Stimulated activated CD8-positive, alpha-beta memory T cell treated with anti-CD3 and anti-CD28 coated beads, Interleukin-4, amount 100 ng/mL, for 4 hours (primary cell): ENCODE data around the gene SCLY.
"Not testable (repeated sequence)": the region's sequence is repeated elsewhere in the genome, so short reads cannot be mapped to it uniquely, and the experiment has no call there.

Experiments used
- DNase-seq, 2 donors: peaks; one replicate each; pipeline ENCODE4 v3.0.0-alpha.2; 2020; ENCODE audit warnings: low read depth in 2 of 2, low spot score in 1 of 2

SCLY gene

GRCh38 chr2:238039985-238040384, 20.8 kb upstream of the SCLY start:
- no peak for DNase-seq

DNA sequence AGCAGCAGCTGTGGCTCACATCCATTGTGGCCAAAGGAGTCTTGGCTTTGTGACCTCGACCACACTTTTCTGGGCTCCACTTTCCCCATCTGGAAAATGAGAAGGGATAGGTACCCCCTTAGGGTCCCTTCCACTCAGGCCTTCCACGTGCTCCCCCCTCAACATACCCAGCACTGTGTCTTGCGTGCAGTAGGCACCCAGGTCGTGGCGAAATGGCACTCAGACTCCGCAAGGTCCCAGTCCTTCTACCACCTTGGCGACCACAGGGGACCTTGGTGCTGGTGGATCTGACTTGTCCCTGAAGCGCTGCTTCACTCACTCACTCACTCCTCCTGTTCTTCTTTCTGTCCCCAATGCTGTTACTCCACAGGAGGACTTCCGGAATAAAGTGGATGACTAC, 19.9 kb upstream of the SCLY start:
- no peak for DNase-seq

DNA sequence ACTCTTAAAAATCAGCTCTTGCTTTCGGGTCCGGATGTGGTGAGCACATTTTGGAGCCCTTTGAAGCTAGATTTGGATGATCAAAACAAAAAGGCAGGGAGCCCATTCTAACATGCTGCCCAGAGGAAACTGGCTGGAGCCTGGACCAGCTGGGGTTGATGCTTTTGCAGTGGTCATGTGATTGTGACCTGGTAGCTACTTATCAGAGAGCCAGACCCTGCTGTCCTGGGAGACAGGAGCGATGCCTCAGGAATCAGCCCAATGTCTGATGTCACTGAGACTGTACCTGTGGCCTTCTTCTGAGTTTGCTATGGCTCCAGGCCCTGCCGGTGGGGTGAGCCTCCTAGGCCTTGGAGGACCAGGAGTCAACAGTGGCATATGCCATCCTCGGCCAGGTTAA, 18.7 kb upstream of the SCLY start:
- DNase-seq = no peak

DNA sequence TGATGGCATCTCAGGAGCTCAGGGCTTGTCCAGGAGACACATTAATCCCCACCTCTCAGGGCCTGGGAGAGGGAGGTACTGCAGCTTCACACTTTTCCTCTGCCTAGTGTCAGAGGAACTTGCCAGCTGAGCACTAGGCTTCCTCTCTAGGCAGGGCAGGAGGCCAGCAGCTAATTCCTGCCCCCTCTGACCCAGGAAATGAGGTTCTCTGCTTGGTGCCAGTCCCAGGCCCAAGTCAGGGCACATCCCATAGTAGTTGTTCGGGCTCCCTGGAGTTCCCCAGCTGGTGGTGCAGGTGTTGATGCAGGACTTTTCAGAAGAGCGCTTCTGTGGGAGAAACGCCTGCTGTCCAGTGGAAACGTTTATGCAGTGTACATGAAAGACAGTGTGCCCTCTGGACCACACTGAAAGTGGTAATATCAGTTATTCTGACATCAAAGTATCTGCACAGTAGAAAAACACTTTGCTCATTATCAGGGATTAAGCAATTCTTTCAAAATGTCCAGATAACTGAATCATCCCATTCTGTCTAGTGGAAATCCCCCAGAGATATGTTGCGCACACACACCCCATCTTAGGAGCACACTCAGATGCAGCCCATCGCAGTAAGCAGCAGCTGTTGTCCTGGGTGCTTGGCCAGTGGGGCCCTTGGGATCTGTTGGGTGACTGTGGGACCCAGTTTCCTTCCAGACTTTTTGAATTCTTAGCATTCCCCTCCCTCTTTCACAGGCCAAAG, 17.8 kb upstream of the SCLY start:
- no peak for DNase-seq

DNA sequence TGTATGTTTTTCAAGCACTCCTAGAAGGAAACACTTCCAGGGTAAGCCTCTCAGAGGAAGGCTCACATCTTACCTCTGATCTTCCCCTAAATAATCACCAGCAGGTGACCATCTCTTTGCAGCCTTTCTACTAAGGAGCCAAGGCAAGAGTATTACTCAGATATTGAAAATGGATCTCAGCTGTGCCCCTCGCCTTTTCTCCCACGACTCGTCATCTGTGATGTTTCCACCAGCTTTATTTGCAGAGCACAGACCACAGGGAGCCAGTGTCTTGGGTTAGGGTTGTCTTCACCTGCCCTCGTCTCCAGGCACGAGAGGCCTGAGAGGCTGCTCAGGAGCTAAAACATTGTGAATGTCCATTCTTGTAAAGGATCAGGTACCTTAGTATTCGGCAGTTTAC, 16.9 kb upstream of the SCLY start:
- DNase-seq = no peak

DNA sequence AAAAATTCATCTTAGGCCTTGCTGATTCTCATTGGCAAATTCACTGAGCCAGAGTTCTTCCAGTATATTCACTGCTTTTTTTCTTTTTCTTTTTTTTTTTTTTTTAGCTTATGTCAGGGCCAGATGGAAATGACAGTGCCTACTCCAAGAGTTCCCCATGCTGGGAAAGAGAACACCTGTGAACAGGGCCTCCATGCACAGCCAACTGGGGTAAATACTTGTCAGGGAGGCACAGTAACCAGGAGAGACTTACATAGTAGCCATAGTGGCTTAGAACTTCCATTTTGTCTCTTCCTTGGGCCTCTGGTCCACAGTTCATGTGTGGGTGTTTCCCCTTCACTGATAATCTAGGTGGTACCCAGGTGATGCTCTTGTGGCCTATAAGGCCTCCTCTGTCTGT, 15.2 kb upstream of the SCLY start:
- DNase-seq = no peak

- no peak for DNase-seq
These were observed 14.0 kb upstream of the SCLY start for GRCh38 chr2:238046725-238047270.

GRCh38 chr2:238053191-238053776, 7.5 kb upstream of the SCLY start:
- DNase-seq = no peak

DNA sequence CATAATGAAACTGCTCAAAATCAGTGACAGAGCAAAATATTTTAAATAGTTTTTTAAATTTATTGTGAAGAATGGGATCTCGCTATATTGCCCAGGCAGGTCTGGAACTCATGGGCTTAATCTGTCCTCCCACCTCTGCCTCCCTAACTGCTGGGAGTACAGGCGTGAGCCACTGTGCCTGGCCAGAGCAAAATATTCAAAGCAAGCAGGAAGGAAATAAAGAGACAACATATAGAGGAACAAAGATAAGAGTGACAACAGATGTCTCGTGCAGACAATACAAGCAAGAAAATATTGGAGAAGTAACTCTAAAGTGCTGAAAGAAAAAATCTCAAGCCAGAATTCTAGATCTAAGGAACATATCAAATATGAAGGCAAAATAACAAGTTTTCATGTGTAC, 5.0 kb upstream of the SCLY start:
- no peak for DNase-seq

DNA sequence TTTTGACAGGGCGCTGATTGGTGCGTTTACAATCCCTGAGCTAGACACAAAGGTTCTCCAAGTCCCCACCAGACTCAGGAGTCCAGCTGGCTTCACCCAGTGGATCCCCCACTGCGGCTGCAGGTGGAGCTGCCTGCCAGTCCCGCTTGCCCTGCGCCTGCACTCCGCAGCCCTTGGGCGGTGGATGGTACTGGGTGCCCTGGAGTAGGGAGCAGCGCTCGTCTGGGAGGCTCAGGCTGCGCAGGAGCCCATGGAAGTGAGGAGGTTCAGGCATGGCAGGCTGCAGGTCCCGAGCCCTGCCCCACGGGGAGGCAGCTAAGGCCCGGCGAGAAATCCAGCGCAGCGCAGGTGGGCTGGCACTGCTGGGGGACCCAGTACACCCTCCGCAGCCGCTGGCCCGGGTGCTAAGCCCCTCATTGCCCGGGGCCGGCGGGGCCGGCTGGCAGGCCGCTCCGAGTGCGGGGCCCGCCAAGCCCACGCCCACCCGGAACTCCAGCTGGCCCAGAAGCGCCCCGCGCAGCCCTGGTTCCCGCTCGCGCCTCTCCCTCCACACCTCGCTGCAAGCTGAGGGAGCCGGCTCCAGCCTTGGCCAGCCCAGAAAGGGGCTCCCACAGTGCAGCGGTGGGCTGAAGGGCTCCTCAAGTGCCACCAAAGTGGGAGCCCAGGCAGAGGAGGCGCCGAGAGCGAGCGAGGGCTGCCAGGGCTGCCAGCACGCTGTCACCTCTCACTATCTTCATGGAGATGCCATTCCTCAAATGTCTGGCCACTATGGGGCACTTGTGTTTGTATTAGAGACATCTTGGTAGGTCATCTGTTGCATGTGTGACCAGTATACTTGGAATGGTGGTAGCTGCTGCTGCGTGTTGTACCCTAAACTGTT, 2.9 kb upstream of the SCLY start:
- not testable (repeated sequence) for DNase-seq

DNA sequence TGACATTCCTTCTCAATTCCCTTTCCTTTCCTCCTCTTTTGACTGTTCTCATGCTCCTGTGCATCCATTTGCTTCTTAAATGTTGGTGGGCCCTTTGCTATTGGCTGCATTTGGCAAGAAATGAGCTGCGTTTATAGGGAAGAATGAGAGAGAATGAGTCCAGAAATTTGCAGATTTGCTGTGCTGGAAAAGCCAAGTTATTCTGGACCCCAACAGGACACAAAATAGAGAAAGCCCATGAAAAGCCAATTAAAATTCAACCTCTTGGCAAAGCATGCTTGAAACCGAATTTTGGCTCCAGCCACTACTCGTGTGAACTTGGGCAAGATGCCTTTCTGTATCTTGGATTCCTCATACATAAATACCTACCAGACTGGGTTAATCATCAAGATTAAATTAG, 1.3 kb upstream of the SCLY start:
- no peak for DNase-seq

- DNase-seq = no peak
These were observed 682 bp upstream of the SCLY start for GRCh38 chr2:238060096-238060541.

- no peak for DNase-seq
These were observed 758 bp downstream of the SCLY start for GRCh38 chr2:238061315-238062202.

DNA sequence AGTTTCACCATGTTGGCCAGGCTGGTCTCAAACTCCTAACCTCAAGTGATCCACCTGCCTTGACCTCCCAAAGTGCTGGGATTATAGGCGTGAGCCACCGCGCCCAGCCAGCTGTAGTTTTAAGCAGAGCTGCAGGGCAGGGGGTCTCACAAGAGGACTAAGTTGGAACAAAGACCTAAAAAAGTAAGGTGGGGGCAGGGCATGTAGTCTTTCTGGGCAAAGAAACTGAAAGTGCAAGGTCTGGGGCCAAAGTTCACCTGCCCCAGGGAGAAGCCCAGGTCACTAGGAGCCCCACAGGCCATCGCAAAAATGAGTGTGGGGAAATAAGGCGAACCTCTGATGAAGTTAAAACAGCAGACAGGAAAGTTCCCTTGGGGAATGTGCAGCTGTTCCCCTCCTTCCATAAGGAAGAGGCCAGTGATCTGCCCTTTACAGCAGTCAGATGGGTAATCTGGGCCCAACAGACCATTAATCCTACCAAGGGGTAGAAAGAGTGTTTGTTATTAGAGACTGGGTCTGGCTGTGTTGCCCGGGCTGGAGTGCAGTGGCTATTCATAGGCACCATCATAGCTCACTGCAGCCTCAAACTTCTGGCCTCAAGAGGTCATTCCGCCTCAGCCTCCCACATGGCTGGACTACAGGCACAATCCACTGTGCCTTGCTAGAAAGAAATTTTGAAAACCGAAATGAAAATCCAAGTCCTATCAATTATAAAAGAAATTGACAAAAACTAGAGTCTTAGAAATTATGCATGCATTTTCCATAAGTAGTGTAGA, 2.8 kb downstream of the SCLY start:
- no peak for DNase-seq

GRCh38 chr2:238064376-238064775, 3.6 kb downstream of the SCLY start:
- no peak for DNase-seq

- no peak for DNase-seq
These were observed 4.5 kb downstream of the SCLY start for GRCh38 chr2:238065071-238065846.

DNA sequence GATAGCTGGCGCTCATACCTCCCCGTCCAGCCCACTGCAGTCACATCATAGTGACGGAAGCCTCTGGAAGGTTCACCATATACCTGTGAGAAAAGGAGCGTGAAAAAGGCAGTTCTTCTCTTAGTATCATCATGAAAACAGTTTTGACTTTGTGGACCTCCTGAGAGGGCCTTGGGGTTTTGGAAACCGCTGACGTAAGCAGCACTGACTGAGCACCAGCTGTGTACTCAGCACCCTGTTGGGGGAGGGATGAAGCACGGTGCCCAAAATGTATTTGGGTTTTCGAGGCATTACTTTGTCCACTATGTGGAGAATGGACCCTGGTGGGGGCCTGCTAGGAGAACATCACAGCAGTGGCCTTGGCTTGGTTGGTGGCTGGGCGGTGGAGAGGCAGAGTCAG, 5.4 kb downstream of the SCLY start:
- DNase-seq = no peak

GRCh38 chr2:238066718-238067117, 5.9 kb downstream of the SCLY start:
- DNase-seq = not testable (repeated sequence)

DNA sequence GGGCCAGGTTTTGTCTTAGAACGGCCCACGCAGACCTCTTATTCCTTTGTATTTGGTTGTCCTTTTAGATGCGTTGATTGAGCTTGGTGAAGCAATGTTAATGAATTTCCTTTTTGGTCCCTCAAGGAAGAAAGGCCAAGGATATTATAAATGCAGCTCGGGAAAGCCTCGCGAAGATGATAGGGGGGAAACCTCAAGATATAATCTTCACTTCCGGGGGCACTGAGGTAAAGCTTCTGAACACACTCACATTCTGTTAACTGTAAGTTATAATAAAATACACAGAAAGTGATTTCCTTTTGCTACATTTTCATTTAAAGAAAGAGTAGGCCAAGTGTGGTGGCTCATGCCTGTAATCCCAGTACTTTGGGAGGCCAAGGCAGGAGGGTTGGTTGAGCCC, 7.1 kb downstream of the SCLY start:
- no peak for DNase-seq
